NT2/D1 (cell line): ENCODE results near the gene TMEM184A.

Experiments
- DNase-seq: peaks from one replicate; pipeline ENCODE4 v3.0.0-alpha.2; 2011; ENCODE audit warnings: low read depth, low spot score
- H3K27me3 ChIP-seq: 2 replicates; pipeline ENCODE4 v1.6.0; 2011; ENCODE audit warnings: mild to moderate bottlenecking; ENCODE audit not compliant: insufficient read length, insufficient read depth
- H3K36me3 ChIP-seq: 2 replicates; pipeline ENCODE4 v1.6.1; 2011; ENCODE audit warnings: mild to moderate bottlenecking, low read length, mixed read lengths; ENCODE audit not compliant: insufficient read depth, insufficient read length
- H3K4me1 ChIP-seq: 2 replicates; pipeline ENCODE4 v1.5.1; 2011; ENCODE audit not compliant: insufficient read depth, insufficient read length
- H3K4me3 ChIP-seq: 2 replicates; pipeline ENCODE4 v1.5.1; 2011; ENCODE audit warnings: low read depth; ENCODE audit not compliant: insufficient read length
- H3K9ac ChIP-seq: 2 replicates; pipeline ENCODE4 v1.6.0; 2011; ENCODE audit warnings: low read depth; ENCODE audit not compliant: insufficient read length
- H3K9me3 ChIP-seq: 2 replicates; pipeline ENCODE4 v1.5.1; 2011; ENCODE audit warnings: mild to moderate bottlenecking, low read length; ENCODE audit not compliant: insufficient read depth
- SUZ12 ChIP-seq: IDR thresholded peaks from 2 replicates; pipeline ENCODE4 v1.6.1; 2011; ENCODE audit not compliant: insufficient read length, insufficient read depth; ENCODE audit errors: extremely low read depth
- YY1 ChIP-seq: IDR thresholded peaks from 2 replicates; pipeline ENCODE4 v1.6.1; 2011; ENCODE audit not compliant: insufficient read length, insufficient read depth
- ZNF274 ChIP-seq: IDR thresholded peaks from 2 replicates; pipeline ENCODE4 v1.6.1; 2011; ENCODE audit warnings: mild to moderate bottlenecking, low read depth, low read length

Gene TMEM184A

DNA sequence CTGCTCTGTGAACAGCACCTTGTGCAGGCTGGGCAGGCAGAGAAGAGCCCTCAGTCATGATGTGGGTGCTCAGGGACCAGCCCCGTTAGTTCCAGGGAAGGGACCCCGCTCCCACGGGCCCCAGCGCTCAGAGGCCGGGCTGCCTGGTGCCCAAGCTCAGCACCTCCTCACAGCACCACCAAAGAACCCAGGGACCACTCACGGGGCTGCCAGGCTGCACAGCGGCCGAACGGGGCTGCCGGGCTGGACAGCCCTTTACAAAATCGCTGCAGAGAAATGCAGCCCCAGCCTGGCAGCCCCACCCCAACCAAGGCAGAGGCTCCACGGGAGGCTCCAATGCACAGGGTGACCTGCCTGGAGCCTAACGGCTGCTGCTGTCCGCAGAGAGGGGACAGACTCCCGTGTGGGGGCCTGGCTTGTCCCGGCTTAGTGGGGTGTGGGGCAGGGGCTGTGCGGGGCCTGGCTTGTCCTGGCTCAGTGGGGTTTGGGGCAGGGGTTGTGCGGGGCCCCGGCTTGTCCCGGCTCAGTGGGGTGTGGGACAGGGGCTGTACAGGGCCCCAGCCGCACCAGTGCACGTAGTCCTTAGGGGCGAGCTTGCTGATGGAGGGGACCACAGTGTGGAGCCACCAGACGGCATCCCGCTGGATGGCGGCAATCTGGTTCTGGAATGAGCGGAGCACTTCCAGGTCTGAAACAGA lies 61.0 kb downstream of the TMEM184A start:
- no peak overlapping the region for H3K4me3 ChIP-seq
- H3K4me1 ChIP-seq, result no peaks in the 10 kb centered on the region
- H3K9ac ChIP-seq, result no peak overlapping the region
- H3K36me3 ChIP-seq, result peaks cover 95% of the 10 kb centered on the region
- H3K27me3 ChIP-seq, result no peaks in the 10 kb centered on the region
- no peak for DNase-seq
- H3K9me3 ChIP-seq, result no peaks in the 10 kb centered on the region
- no peak for TF ChIP-seq YY1
- no peak for TF ChIP-seq ZNF274
- no peak for TF ChIP-seq SUZ12

- no peak for DNase-seq
- H3K36me3 ChIP-seq, result peaks cover 95% of the 10 kb centered on the region
- no peak overlapping the region for H3K9ac ChIP-seq
- H3K9me3 ChIP-seq, result no peaks in the 10 kb centered on the region
- no peak overlapping the region for H3K4me3 ChIP-seq
- TF ChIP-seq YY1 (no peak), ZNF274 (no peak), SUZ12 (no peak)
- H3K27me3 ChIP-seq, result no peaks in the 10 kb centered on the region
- H3K4me1 ChIP-seq, result no peaks in the 10 kb centered on the region
These were observed 61.6 kb downstream of the TMEM184A start for GRCh38 chr7:1494447-1494846.

GRCh38 chr7:1493571-1493970 lies 62.4 kb downstream of the TMEM184A start:
- TF ChIP-seq YY1, result no peak
- no peak overlapping the region for H3K4me3 ChIP-seq
- H3K4me1 ChIP-seq, result no peaks in the 10 kb centered on the region
- H3K9ac ChIP-seq, result no peak overlapping the region
- H3K36me3 ChIP-seq, result peaks cover 98% of the 10 kb centered on the region
- H3K9me3 ChIP-seq, result no peaks in the 10 kb centered on the region
- DNase-seq, result no peak
- no peaks in the 10 kb centered on the region for H3K27me3 ChIP-seq

DNA sequence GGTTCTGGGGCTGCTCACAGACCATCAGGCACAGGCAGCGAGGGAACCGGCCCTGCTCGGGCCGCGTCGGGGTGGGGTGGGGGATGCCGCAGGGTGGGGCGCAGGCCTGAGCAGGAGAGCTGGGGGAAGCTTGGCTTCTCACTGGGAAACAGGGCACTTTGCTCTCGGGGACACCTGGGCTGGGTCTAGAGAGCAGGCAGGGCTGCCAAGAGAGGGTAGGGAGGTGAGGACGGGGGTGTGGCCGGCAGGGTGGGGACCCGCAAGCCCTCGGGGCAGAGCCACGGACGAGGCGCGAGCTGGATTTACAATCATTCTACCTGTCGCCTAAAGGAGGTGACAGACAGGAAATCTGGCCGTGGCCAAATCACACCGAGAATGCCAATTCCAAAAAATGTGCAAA lies 62.9 kb downstream of the TMEM184A start:
- H3K4me1 ChIP-seq, result no peaks in the 10 kb centered on the region
- TF ChIP-seq SUZ12 (no peak), ZNF274 (no peak), YY1 (no peak)
- no peaks in the 10 kb centered on the region for H3K27me3 ChIP-seq
- peaks cover 99% of the 10 kb centered on the region for H3K36me3 ChIP-seq
- H3K9me3 ChIP-seq, result no peaks in the 10 kb centered on the region
- DNase-seq, result no peak
- H3K4me3 ChIP-seq, result no peak overlapping the region
- H3K9ac ChIP-seq, result no peak overlapping the region

- peaks cover 99% of the 10 kb centered on the region for H3K36me3 ChIP-seq
These were observed 63.4 kb downstream of the TMEM184A start for GRCh38 chr7:1492640-1493039.

More at GRCh38 chr7:1492640-1493039, 63.4 kb downstream of the TMEM184A start:
- TF ChIP-seq ZNF274, result no peak
- TF ChIP-seq SUZ12, result no peak
- TF ChIP-seq YY1, result no peak
- no peaks in the 10 kb centered on the region for H3K27me3 ChIP-seq
- no peak overlapping the region for H3K9ac ChIP-seq
- H3K9me3 ChIP-seq, result no peaks in the 10 kb centered on the region
- no peak for DNase-seq
- no peak overlapping the region for H3K4me3 ChIP-seq
- no peaks in the 10 kb centered on the region for H3K4me1 ChIP-seq
